ENCODE data around the gene FBXW7. TPM values are rescaled to one million over a fixed set of nuclear protein-coding genes. Genes with fewer than 3 reads are reported as not detected.

Gene FBXW7
- total RNA-seq, 1 experiment from 2014 or later: 23.0 TPM

GRCh38 chr4:152558396-152558795 lies 22.5 kb upstream of the FBXW7 start:
- no peaks in the 10 kb centered on the region for H3K9me3 ChIP-seq (ENCODE audit: control insufficient read depth in 1 of 2, insufficient read depth in 1 of 2, low read depth in 1 of 2, low read length in 2 of 2)
- intact Hi-C loops (cut with micrococcal nuclease): no loop called here

More at GRCh38 chr4:152558396-152558795, 22.5 kb upstream of the FBXW7 start:
- ChIA-PET CTCF (no interaction called here), RAD21 (ENCODE audit: low non-redundant PET in 1 of 2, low total read pairs in 2 of 2, uncharacterized antibody in 2 of 2, unreplicated experiment in 2 of 2) (no interaction called here), POLR2A (no interaction called here)
- no peaks in the 10 kb centered on the region for H3K9me2 ChIP-seq (ENCODE audit: insufficient read depth)
- H3K4me2 ChIP-seq (ENCODE audit: low read length): no peak overlapping the region
- no peak overlapping the region for H3K27ac ChIP-seq (ENCODE audit: low read depth, low read length)
- H3K27me3 ChIP-seq (ENCODE audit: insufficient read depth, low read length): no peaks in the 10 kb centered on the region
- H3K79me2 ChIP-seq (ENCODE audit: insufficient read depth, low read length): no peaks in the 10 kb centered on the region
- no peak for DNase-seq (ENCODE audit: low read depth, low spot score)
- no peak overlapping the region for H2AFZ ChIP-seq (ENCODE audit: low read depth, low read length, poor library complexity, severe bottlenecking)
- no peak overlapping the region for H3K9ac ChIP-seq (ENCODE audit: low read length)
- no TSS peak for BruUV-seq (replicated peaks)
- no peak overlapping the region for H3K4me3 ChIP-seq (replicated peaks in 1 of 2; ENCODE audit: low read depth in 1 of 2, low read length in 2 of 2)
- H3K4me1 ChIP-seq (ENCODE audit: control insufficient read depth in 1 of 2, insufficient read depth in 2 of 2, low read length in 2 of 2): no peaks in the 10 kb centered on the region
- TF ChIP-seq EGR1 (IDR thresholded peaks at IDR 0.05; ENCODE audit: low read depth) (no peak), YY1 (IDR thresholded peaks at IDR 0.05; ENCODE audit: extremely low read depth, insufficient replicate concordance, low read depth, low read length) (no peak), SP1 (IDR thresholded peaks at IDR 0.05; ENCODE audit: low read depth) (no peak), SRF (IDR thresholded peaks at IDR 0.05; ENCODE audit: low read depth) (no peak), FOSL1 (IDR thresholded peaks at IDR 0.05; ENCODE audit: low read depth) (no peak), SIN3A (IDR thresholded peaks at IDR 0.05; ENCODE audit: low read depth) (no peak), JUND (IDR thresholded peaks at IDR 0.05) (no peak), ELF1 (IDR thresholded peaks at IDR 0.05; ENCODE audit: borderline replicate concordance, low read depth) (no peak), CEBPB (IDR thresholded peaks at IDR 0.05; ENCODE audit: low read depth) (no peak), ZFX (IDR thresholded peaks at IDR 0.05) (no peak), RAD21 (IDR thresholded peaks at IDR 0.05; ENCODE audit: low read depth) (no peak), POLR2AphosphoS5 (IDR thresholded peaks at IDR 0.05; ENCODE audit: low read depth, low read length) (no peak), EZH2phosphoT487 (IDR thresholded peaks at IDR 0.05; ENCODE audit: borderline replicate concordance) (no peak), ZBTB33 (IDR thresholded peaks at IDR 0.05; ENCODE audit: extremely low read depth, insufficient replicate concordance, low read length) (no peak), CBX3 (IDR thresholded peaks at IDR 0.05; ENCODE audit: low read depth) (no peak)
- TF ChIP-seq, protein P1, sequence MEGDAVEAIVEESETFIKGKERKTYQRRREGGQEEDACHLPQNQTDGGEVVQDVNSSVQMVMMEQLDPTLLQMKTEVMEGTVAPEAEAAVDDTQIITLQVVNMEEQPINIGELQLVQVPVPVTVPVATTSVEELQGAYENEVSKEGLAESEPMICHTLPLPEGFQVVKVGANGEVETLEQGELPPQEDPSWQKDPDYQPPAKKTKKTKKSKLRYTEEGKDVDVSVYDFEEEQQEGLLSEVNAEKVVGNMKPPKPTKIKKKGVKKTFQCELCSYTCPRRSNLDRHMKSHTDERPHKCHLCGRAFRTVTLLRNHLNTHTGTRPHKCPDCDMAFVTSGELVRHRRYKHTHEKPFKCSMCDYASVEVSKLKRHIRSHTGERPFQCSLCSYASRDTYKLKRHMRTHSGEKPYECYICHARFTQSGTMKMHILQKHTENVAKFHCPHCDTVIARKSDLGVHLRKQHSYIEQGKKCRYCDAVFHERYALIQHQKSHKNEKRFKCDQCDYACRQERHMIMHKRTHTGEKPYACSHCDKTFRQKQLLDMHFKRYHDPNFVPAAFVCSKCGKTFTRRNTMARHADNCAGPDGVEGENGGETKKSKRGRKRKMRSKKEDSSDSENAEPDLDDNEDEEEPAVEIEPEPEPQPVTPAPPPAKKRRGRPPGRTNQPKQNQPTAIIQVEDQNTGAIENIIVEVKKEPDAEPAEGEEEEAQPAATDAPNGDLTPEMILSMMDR (IDR thresholded peaks at IDR 0.05 in 2 of 3, conservative IDR thresholded peaks at IDR 0.05 in 1 of 3; ENCODE audit: borderline replicate concordance in 1 of 3, insufficient read depth in 1 of 3, low read depth in 2 of 3, low read length in 2 of 3): no peak
- TF ChIP-seq, protein P2, sequence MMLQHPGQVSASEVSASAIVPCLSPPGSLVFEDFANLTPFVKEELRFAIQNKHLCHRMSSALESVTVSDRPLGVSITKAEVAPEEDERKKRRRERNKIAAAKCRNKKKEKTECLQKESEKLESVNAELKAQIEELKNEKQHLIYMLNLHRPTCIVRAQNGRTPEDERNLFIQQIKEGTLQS (IDR thresholded peaks at IDR 0.05): no peak
- TF ChIP-seq, protein P3, sequence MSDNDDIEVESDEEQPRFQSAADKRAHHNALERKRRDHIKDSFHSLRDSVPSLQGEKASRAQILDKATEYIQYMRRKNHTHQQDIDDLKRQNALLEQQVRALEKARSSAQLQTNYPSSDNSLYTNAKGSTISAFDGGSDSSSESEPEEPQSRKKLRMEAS (IDR thresholded peaks at IDR 0.05): no peak
- TF ChIP-seq, protein P4, sequence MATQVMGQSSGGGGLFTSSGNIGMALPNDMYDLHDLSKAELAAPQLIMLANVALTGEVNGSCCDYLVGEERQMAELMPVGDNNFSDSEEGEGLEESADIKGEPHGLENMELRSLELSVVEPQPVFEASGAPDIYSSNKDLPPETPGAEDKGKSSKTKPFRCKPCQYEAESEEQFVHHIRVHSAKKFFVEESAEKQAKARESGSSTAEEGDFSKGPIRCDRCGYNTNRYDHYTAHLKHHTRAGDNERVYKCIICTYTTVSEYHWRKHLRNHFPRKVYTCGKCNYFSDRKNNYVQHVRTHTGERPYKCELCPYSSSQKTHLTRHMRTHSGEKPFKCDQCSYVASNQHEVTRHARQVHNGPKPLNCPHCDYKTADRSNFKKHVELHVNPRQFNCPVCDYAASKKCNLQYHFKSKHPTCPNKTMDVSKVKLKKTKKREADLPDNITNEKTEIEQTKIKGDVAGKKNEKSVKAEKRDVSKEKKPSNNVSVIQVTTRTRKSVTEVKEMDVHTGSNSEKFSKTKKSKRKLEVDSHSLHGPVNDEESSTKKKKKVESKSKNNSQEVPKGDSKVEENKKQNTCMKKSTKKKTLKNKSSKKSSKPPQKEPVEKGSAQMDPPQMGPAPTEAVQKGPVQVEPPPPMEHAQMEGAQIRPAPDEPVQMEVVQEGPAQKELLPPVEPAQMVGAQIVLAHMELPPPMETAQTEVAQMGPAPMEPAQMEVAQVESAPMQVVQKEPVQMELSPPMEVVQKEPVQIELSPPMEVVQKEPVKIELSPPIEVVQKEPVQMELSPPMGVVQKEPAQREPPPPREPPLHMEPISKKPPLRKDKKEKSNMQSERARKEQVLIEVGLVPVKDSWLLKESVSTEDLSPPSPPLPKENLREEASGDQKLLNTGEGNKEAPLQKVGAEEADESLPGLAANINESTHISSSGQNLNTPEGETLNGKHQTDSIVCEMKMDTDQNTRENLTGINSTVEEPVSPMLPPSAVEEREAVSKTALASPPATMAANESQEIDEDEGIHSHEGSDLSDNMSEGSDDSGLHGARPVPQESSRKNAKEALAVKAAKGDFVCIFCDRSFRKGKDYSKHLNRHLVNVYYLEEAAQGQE (IDR thresholded peaks at IDR 0.05; ENCODE audit: low read depth): no peak
- no peak for ATAC-seq
- H3K36me3 ChIP-seq (ENCODE audit: control insufficient read depth in 1 of 2, insufficient read depth in 2 of 2, low read length in 2 of 2): no peaks in the 10 kb centered on the region
- no peaks in the 10 kb centered on the region for H4K20me1 ChIP-seq (ENCODE audit: insufficient read depth)

Data from HCT116 (cell line).